ENCODE data around the gene HDX.
"Not testable (repeated sequence)": the region's sequence is repeated elsewhere in the genome, so short reads cannot be mapped to it uniquely, and the experiment has no call there.

The HDX gene, protein sequence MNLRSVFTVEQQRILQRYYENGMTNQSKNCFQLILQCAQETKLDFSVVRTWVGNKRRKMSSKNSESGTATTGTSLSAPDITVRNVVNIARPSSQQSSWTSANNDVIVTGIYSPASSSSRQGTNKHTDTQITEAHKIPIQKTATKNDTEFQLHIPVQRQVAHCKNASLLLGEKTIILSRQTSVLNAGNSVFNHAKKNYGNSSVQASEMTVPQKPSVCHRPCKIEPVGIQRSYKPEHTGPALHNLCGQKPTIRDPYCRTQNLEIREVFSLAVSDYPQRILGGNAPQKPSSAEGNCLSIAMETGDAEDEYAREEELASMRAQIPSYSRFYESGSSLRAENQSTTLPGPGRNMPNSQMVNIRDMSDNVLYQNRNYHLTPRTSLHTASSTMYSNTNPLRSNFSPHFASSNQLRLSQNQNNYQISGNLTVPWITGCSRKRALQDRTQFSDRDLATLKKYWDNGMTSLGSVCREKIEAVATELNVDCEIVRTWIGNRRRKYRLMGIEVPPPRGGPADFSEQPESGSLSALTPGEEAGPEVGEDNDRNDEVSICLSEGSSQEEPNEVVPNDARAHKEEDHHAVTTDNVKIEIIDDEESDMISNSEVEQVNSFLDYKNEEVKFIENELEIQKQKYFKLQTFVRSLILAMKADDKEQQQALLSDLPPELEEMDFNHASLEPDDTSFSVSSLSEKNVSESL

DNA sequence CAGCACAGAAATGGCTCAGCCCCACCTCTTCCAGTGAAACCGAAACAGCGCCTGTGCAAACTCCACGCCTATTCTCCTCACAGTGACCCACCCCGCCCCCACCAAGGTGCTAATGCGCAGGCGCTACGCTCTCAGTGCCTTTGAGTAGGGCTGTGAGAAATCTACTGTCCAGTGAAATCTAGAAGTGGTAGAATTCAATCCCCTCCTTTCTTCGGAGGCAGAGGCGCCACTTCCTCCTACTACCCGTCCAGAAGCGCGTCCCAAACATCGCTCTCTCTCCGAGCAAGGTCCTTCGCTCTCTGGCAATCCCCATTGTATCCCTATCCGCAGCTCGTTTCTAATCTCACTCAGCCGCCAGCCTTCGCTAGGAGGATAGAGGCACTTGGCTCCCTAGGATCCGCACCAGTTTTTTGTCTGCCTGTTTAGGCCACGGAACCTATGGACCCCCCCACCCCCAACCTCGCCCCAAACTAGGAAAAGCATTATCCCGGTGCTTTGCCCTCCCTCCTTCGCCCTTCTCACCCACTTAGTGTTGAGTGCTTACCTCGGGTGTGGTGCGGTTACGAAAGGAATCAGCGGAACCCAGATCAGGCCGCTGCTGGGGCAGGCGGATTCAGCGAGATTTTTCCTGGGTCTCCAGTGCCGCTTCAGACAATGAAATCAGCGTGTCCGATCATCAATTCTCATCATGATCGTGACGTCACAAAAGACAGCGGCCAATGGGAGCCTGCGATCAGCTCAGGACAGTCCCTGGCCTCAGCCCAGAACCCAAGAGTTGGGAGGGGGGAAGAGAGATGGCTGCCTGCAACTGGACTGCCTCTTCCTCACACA lies at the start of gene HDX:
Gene HDX (minus strand): TSS at position 656 of the 831 bp plus-strand sequence. CDS start 27,056 bp downstream, outside the sequence.
- DNase-seq (ENCODE audit: low spot score) = peak; percentile 51

GRCh38 chrX:84541315-84541714 lies 39.1 kb upstream of the HDX start:
- DNase-seq (ENCODE audit: low spot score) = not testable (repeated sequence)

DNA sequence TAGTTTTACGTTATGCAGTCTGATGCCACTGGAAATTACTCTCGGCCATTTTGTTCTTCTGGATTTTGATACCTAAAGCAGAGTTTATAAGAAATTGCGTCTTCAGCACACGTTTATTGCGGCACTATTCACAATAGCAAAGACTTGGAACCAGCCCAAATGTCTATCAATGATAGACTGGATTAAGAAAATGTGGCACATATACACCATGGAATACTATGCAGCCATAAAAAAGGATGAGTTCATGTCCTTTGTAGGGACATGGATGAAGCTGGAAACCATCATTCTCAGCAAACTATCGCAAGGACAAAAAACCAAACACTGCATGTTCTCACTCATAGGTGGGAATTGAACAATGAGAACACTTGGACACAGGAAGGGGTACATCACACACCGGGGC lies 35.4 kb upstream of the HDX start:
- DNase-seq (ENCODE audit: low spot score) = not testable (repeated sequence)

- no peak for DNase-seq (ENCODE audit: low spot score)
These were observed 13.8 kb downstream of the HDX start for GRCh38 chrX:84488426-84488825.

DNA sequence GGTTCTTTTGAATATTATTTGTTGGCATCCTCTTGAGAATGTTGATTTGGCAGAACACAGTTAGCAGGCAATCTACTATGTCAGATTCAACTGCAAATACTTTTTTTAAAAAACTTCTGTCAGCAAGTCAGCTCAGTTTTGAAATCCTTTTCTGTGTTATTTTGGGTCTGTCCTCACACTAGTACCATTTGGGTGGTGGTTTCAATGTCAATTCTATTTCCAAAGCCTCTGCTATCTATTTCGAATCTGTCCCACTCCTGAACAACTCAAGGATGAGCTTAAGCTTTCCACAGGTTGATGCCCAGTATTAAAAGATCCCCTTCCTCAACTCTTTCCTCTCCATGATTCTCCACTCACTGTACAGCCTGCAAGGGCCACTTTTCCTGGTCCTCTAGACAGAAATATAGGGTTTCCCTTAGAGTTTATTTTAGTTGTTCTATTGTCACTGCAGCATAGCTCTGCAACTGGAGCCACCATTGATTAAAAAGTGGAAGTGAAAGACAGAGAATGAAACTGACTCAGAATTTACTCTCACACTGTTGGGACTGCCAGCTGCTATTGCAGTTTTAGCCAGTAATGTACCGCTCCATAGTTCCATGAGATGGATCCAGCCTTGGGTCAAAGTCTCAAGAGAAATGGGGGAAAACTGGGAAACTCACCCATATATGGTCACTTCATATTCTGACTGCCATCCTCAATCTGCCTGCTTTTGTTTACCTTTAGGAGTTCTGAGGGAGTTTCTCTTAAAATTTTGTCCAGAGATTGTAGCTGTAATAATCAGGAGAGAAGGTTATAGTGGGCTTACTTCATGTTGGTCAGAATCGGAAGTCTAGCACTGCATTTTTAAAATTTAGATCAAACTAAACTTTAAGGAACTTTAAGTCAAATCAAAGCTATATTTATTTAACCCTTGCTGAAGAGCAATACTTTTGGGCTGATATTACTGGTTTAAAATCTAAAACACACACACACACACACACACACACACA lies 14.6 kb downstream of the HDX start:
- no peak for DNase-seq (ENCODE audit: low spot score)

- no peak for DNase-seq (ENCODE audit: low spot score)
These were observed 23.2 kb downstream of the HDX start for GRCh38 chrX:84479086-84479485.

GRCh38 chrX:84477114-84477513 lies 25.1 kb downstream of the HDX start:
- DNase-seq (ENCODE audit: low spot score) = no peak

GRCh38 chrX:84475596-84475995 lies 26.7 kb downstream of the HDX start:
- no peak for DNase-seq (ENCODE audit: low spot score)

DNA sequence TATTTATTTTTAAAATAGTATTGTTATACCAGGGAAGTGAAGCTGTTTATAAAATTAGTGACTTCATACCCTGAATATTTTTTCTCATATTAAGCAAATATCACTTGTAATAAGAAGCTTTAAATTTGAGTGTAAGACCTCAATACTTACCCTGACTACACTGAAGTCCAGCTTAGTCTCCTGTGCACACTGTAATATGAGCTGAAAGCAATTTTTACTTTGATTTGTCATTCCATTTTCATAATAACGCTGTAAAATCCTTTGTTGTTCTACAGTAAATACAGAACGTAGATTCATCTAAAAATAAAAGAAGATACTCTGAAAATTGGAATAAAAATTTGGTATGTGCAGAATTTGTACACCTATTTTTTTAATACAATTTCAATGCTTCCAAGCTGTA lies 27.2 kb downstream of the HDX start:
- no peak for DNase-seq (ENCODE audit: low spot score)

DNA sequence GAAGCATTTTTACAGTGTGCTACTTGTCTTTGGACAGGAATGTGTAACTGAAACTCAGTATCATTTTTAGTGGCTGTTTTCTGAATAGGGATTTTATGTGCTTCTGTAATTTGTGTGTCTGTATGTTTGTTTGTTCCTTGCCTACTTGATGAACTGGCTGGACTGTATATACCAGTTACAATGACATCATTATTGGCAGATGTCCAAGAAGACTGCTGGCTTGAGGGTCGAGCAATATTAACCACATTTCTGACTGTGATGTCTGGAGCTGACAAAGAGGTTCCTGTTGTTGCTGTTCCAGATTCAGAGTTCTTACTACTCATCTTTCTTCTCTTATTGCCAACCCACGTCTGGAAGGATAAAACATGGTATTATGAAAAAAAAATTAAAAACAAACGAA lies 33.0 kb downstream of the HDX start:
- no peak for DNase-seq (ENCODE audit: low spot score)

DNA sequence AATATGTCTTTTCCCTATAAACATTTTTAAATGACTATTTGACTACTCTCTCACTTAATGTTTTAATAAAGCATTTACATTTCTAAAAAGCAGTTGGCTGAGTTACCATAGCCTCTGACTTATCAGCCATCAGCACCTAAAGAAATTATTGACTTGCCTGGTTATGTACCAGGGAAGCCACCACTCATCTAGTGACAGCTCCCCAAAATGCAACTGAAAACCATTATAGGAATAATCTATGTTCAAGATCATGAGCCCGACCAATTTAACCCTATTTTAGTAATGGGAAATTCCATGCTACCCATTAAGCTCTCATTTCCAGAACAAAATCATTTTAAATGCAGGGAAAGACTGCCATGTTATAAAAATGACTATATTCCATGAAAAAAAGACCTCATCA lies 34.4 kb downstream of the HDX start:
- no peak for DNase-seq (ENCODE audit: low spot score)

DNA sequence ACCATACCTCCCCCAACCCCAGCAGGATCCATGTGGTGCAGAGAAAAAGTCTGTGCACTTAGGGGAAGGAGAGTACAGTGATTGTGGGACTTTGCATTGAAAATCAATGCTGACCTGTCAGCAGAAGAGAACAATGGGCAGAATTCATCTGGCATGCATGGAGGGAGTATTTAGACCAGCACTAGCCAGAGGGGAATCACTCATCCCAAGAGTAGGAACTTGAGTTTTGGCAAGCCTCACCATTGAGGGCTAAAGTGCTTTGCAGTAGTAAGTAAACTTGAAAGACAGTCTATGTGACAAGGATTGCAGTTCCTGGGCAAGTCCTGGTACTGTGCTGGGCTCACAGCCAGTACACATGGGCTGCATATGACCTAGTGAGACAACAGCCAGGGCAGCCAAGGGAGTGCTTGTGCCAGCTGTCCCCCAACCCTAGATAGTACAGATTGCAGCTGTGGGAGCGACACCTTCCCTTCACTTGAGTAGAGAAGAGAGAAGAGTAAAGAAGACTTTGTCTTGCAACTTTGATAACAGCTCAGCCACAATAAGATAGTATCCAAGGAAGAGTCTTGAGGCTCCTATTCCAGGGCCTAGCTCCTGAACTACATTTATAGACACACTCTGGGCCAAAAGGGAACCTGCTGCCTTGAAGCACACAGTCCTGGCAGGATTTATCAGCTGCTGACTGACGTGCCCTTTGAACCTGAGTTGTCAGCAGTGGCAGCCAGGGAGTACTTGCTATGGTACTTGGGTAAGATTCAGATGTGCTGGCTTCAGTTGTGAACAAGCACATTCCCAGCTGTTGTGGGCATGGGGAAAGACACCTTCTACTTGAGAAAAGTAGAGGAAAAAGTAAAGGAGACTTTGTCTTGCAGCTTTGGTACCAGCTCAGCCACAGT lies 48.7 kb downstream of the HDX start:
- DNase-seq (ENCODE audit: low spot score) = no peak

GRCh38 chrX:84441143-84441542 lies 61.1 kb downstream of the HDX start:
- no peak for DNase-seq (ENCODE audit: low spot score)

GRCh38 chrX:84415140-84415539 lies 87.1 kb downstream of the HDX start:
- no peak for DNase-seq (ENCODE audit: low spot score)

GRCh38 chrX:84363663-84364062 lies 138.6 kb downstream of the HDX start:
- DNase-seq (ENCODE audit: low spot score) = no peak

GRCh38 chrX:84363051-84363450 lies 139.2 kb downstream of the HDX start:
- no peak for DNase-seq (ENCODE audit: low spot score)

- no peak for DNase-seq (ENCODE audit: low spot score)
These were observed 139.9 kb downstream of the HDX start for GRCh38 chrX:84362184-84362838.

GRCh38 chrX:84358271-84358670 lies 144.0 kb downstream of the HDX start:
- DNase-seq (ENCODE audit: low spot score) = no peak

- no peak for DNase-seq (ENCODE audit: low spot score)
These were observed 145.0 kb downstream of the HDX start for GRCh38 chrX:84357296-84357695.

DNA sequence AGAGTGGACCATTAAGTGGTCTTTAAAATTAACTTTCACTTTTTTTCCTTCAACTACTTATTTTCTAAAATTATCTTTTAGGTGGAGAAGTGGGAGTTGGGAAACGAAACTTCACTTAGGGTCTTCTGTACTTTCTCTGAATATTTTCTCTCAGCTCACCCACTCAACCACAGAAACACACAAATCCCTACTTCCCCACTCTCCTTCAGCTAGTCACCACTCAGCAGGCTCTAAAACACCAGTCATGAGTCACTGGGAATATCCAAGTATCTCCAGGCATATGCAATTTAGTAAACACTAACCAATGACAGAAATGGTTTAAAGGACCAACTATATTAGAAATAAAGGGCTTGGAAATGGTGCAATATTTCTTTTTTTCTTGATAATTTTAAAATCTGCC lies 161.3 kb downstream of the HDX start:
- DNase-seq (ENCODE audit: low spot score) = no peak
